HT1080 (cell line): ENCODE results near the gene MARCHF9. TPM values are rescaled to one million over a fixed set of nuclear protein-coding genes. Genes with fewer than 3 reads are reported as not detected.
A peak's percentile ranks its signal among the peaks of the same experiment; 100 is the strongest.

Experiments used
- DNase-seq: peaks from one replicate; pipeline ENCODE4 v3.0.0-alpha.2; 2015; ENCODE audit warnings: low read depth
- small RNA-seq: library from RNA; depleted of rRNA; stranded (forward); fragments of <200 nt; gene quantifications from one replicate; pipeline ENCODE3, GENCODE V24; 2014
- total RNA-seq: library from RNA; depleted of rRNA; stranded (reverse); fragments of >200 nt; shearing (Covaris generic); gene quantifications from 2 replicates; pipeline ENCODE4 v1.2.3, GENCODE V29; 2014; rRNA removed

The MARCHF9 gene
- total RNA-seq, 1 experiment from 2014 or later, result 15.9 TPM

DNA sequence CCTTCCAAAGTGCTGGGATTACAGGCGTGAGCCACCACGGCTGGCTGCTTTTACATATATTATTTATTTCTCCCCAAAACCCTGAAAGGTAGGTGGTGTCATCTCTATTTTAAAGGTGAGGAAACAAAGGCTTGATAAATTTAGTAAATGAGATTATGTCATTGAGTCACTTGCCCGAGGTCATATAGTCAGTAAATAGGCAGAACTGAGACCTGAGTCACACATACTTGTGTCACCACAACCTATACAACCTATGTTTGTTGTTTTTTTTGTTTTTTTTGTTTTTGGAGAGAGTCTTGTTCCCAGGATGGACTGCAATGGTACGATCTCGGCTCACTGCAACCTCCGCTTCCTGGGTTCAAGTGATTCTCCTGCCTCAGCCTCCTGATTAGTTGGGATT lies 40.5 kb downstream of the MARCHF9 start:
- no peak for DNase-seq

DNA sequence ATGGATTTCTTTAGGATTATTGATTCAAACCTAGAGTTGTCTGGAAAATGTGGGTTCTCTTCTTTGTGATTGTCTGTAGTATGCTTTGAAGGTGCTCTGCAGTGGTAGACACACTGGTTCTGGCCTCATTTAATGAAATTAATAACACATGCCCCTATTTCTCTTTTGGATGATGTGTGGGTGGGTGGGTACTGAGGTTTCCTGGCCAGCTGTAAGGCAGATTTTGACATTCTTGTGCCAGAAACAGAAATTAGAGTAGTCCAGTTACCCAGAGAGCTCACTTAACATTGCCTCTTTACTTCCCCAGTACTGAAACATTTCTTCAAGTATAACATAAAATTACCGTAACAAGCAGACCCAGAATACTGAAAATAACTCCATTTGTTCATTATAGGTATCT lies 42.1 kb downstream of the MARCHF9 start:
- no peak for DNase-seq

DNA sequence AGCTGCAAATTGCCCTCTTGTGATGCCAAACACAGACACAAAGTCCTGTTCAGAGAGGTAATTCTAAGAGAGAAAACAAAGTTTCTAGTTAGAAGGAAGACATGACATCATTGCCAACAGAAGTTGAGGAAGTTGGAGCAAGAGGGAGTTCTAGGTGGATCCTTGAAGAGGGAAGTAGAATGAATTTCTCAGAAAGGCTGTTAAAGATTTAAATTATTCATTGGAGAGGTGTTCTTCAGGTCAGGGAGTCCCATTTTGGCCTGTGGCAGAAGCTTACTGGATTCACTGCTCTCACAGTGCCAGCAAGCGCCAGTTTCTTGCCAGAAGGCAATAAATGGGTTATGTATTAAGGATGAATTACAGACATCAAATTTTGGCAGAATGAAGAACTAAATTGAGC lies 43.0 kb downstream of the MARCHF9 start:
- DNase-seq, result no peak

DNA sequence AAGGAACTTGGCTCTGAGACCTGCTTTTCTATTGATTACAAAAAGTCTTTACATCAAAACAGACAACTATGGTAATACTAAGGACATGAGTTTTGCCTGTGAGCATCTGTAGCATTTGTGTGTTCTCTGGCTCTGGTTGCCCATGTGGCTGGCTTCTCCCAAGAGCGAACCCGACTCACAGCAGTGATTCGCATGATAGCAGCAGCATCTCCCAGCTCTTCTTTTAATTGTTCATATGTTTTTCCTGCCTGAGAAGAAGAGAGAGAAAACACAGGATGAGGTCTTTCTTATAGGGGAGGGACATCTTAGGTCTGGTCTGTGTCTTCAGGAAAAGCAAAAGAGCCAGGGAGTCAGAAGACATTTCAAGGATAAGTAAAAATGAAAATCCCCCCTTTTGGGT lies 46.1 kb downstream of the MARCHF9 start:
- no peak for DNase-seq

DNA sequence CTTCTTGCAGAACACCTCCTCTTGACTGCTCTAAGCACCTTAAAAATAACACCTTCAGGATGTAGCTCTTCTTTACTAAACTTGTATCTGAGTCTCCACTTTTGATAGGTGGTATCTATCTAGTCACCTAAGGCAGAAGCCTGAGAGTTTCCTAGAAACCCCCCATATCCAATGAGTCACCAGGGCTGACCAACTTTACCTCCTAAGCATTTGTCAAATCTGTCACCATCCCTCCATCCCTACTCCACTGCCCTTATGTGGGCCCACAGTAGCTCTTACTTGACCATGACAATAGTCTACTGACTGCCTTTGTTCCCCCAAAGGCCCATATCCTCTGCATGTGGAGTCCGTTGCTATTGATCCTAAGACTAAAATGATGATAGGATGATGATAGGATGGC lies 47.7 kb downstream of the MARCHF9 start:
- no peak for DNase-seq

DNA sequence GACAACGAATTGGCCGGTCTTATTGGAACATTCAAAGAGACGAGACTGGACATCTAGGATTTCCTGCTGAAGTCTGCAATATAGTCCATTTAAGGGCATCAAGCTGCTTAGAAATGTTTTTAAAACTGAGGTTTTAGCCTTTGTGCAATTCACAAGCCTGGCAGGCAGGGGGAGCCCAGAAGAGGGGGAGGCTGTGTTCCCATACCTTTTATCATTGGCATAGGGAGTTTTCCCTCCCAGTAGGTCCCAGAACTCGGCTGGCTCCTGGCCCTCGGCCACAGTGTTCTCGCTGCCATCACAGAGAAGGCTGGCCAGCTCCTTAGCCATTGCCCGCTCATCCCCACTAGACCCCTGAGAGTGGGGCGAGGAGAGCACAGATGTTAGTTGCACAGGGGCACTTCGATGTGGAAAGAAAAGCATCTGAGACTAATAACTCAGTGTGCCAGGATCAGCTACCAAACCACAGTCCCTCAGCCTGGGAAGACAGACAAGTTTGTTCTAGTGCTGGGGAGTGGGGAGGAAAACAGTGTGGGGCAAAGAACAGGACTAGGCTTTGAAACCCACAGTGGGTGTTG lies 48.5 kb downstream of the MARCHF9 start:
- DNase-seq, result peak; percentile 55

DNA sequence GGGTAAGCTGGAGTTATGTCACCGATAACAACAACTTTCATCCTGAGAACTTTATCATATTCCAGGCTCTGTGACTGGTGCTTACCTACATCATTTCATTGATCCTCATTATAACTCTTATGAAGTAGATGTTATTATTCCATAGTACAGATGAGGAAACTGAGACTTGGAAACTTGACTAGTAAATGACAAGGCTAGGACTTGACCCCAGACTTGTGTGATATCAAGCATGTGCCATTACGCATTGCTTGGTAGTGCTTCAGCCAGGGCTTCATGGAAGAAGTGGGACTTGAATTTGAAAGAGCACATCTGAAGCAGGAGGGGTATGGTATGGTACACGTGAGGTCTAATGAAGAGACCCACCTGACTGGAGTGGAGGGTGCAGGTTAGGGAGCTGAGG lies 51.8 kb downstream of the MARCHF9 start:
- DNase-seq, result no peak

DNA sequence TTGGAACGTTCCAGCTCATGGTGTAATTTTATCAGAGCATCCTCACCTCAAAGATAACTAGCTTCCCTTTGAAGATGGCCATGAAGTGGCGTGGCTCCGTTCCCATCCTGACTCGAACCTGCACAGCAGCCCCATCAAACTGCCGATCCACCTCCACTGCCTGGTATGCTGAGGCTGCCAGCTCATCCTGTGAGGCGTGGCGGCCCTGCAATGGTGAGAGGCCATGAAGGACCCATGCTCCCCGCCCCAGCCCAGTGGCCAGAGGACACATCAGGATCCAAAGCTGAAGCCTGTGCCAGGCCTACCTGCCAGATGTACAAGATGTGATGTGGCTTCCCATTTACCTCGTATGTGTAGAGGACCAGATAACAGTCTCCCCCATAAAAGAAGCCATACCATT lies 52.4 kb downstream of the MARCHF9 start:
- DNase-seq, result no peak

DNA sequence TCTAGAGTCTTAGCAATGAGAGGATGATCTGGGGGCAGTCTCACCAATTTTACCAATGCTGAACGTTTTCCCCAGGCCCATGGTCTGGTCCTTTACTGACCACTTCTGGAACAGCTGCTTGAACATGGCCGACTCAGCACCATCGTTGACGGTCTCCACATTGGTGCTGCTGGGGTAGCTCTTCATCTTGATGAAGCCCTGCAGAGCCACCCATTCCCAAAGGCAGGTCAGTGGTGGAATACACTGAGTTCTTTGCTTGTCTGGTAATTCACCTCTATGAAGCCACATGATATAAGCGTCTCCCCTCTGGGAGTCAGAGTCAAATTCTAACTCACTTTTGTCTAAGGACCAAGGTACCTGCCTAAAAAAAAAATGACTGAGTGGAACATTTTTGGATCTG lies 53.4 kb downstream of the MARCHF9 start:
- DNase-seq, result no peak

DNA sequence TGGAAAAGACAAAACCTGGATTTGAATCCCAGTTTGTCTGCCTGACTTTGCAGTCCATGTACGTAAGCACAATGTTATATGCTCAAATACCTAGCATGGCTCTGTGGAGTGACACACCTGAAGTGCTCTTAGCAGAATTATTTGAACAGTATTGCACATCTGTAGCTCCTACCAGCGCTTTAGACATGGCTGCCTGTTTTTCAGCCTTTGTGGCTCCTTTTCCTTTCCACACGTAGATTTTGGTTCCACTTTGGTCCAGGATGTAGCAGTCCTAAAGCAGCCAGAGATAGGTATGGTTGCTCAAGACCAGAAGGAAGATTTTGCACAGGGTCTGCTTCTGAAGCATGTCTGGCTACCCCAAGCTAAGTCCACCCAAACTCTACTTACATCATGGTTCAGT lies 54.5 kb downstream of the MARCHF9 start:
- DNase-seq, result no peak

Small RNAs within 50 kb of the gene (small RNA-seq; reads per million reads assigned to genes)
- not detected for gene RNU6-1083P

Other genes with a start within 250 kb of the MARCHF9 start
- gene DDIT3, start 234.6 kb upstream of the MARCHF9 start, total RNA-seq, result 11.8 and 12.7 TPM in 2 replicates
- 4.9 and 9.5 TPM in 2 replicates for gene MBD6, start 232.3 kb upstream of the MARCHF9 start, total RNA-seq
- 79.5 and 87.1 TPM in 2 replicates for gene DCTN2, start 207.9 kb upstream of the MARCHF9 start, total RNA-seq
- not detected in 2 replicates for gene KIF5A, start 205.1 kb upstream of the MARCHF9 start, total RNA-seq
- 21.3 and 27.5 TPM in 2 replicates for gene PIP4K2C, start 163.9 kb upstream of the MARCHF9 start, total RNA-seq
- gene DTX3, start 150.3 kb upstream of the MARCHF9 start, total RNA-seq, result 11.3 and 16.7 TPM in 2 replicates
- 5.7 and 6.0 TPM in 2 replicates for gene ARHGEF25, start 143.7 kb upstream of the MARCHF9 start, total RNA-seq
- gene B4GALNT1, start 121.9 kb upstream of the MARCHF9 start, total RNA-seq, result 23.6 and 34.1 TPM in 2 replicates
- gene OS9, start 61.0 kb upstream of the MARCHF9 start, total RNA-seq, result 78.0 and 78.9 TPM in 2 replicates
- gene AGAP2, start 16.4 kb upstream of the MARCHF9 start, total RNA-seq, result 11.2 and 11.6 TPM in 2 replicates
- 21.6 and 28.9 TPM in 2 replicates for gene TSPAN31, start 10.1 kb upstream of the MARCHF9 start, total RNA-seq
- gene CDK4, start 2.8 kb upstream of the MARCHF9 start, total RNA-seq, result 442 and 461 TPM in 2 replicates
- 0.17 and 0.19 TPM in 2 replicates for gene CYP27B1, start 12.0 kb downstream of the MARCHF9 start, total RNA-seq
- gene METTL1, start 17.0 kb downstream of the MARCHF9 start, total RNA-seq, result 26.9 and 31.6 TPM in 2 replicates
- 3.7 and 7.0 TPM in 2 replicates for gene EEF1AKMT3, start 17.5 kb downstream of the MARCHF9 start, total RNA-seq
- 55.0 and 57.6 TPM in 2 replicates for gene TSFM, start 27.7 kb downstream of the MARCHF9 start, total RNA-seq
- gene AVIL, start 63.6 kb downstream of the MARCHF9 start, total RNA-seq, result 0.13 TPM in 2 replicates
- gene CTDSP2, start 91.6 kb downstream of the MARCHF9 start, total RNA-seq, result 30.3 and 43.3 TPM in 2 replicates
- gene ATP23, start 186.5 kb downstream of the MARCHF9 start, total RNA-seq, result 17.8 and 24.6 TPM in 2 replicates